Adrenal gland (tissue), 5 donors: ENCODE data around the gene FGF14.

Experiments used
- CTCF ChIP-seq, 6 experiments: fragments of 450-650 bp in 4 of 6; fragments of 200-600 bp in 2 of 6; sonication (generic) in 1 of 6; IDR thresholded peaks; 1 replicate in 5 of 6; 2 replicates in 1 of 6; pipeline versions ENCODE4 v1.5.1 to v1.8.0; 2016 to 2021; ENCODE audit warnings: antibody characterized with exemption in 6 of 6, mild to moderate bottlenecking in 2 of 6, moderate library complexity in 1 of 6
- POLR2A ChIP-seq, 2 donors: fragments of 450-650 bp; IDR thresholded peaks; one replicate each; pipeline ENCODE4 v1.6.1; 2017; ENCODE audit warnings: antibody characterized with exemption in 2 of 2, mild to moderate bottlenecking in 2 of 2, moderate library complexity in 1 of 2
- donor health status: DM: no; HTN: no; CAD: no.

DNA sequence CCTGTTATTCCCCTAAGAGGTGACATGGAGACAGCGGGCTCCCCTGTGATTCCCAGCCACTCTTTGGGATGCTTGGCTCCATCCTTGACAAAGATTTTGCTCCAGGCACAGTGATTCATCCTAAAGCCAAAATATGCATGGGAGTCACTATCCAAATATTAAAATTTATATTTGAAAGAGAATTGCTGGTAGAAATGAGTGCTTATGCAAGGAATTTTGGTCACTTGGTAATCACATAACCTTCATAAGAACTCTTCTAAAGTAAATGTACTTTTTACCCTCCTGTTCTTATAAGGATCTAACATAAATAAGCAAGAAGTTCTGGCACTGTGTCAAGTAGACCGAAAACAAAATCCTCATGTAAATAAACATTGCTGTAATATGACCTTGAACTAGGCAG lies 563.5 kb downstream of the FGF14 start:
- TF ChIP-seq CTCF (IDR thresholded peaks at IDR 0.05) (no peak), POLR2A (IDR thresholded peaks at IDR 0.05) (no peak)
